ENCODE data around the gene EVI5L.
"Not testable (repeated sequence)": the region's sequence is repeated elsewhere in the genome, so short reads cannot be mapped to it uniquely, and the experiment has no call there.

EVI5L gene

GRCh38 chr19:7846155-7846646 is 16.2 kb downstream of the EVI5L start:
- no peak for DNase-seq (ENCODE audit: low spot score)

GRCh38 chr19:7847664-7848063 is 17.6 kb downstream of the EVI5L start:
- DNase-seq (ENCODE audit: low spot score), result no peak

- no peak for DNase-seq (ENCODE audit: low spot score)
These were observed 18.9 kb downstream of the EVI5L start for GRCh38 chr19:7848779-7849457.

GRCh38 chr19:7849631-7849999 is 19.6 kb downstream of the EVI5L start:
- no peak for DNase-seq (ENCODE audit: low spot score)

- DNase-seq (ENCODE audit: low spot score), result peak; percentile 14
These were observed 20.2 kb downstream of the EVI5L start for GRCh38 chr19:7850000-7850813.

- DNase-seq (ENCODE audit: low spot score), result no peak
These were observed 21.1 kb downstream of the EVI5L start for GRCh38 chr19:7850945-7851622.

GRCh38 chr19:7851623-7852500 is 21.8 kb downstream of the EVI5L start:
- DNase-seq (ENCODE audit: low spot score), result no peak

- peak; percentile 90 for DNase-seq (ENCODE audit: low spot score)
These were observed 23.1 kb downstream of the EVI5L start for GRCh38 chr19:7852851-7853769.

GRCh38 chr19:7853770-7854128 is 23.7 kb downstream of the EVI5L start:
- peak; percentile 16 for DNase-seq (ENCODE audit: low spot score)

GRCh38 chr19:7855426-7856108 is 25.5 kb downstream of the EVI5L start:
- no peak for DNase-seq (ENCODE audit: low spot score)

GRCh38 chr19:7856109-7856591 is 26.1 kb downstream of the EVI5L start:
- DNase-seq (ENCODE audit: low spot score), result no peak

GRCh38 chr19:7856679-7857663 is 27.0 kb downstream of the EVI5L start:
- DNase-seq (ENCODE audit: low spot score), result no peak

GRCh38 chr19:7857727-7858108 is 27.7 kb downstream of the EVI5L start:
- DNase-seq (ENCODE audit: low spot score), result no peak

GRCh38 chr19:7858109-7858770 is 28.2 kb downstream of the EVI5L start:
- no peak for DNase-seq (ENCODE audit: low spot score)

- DNase-seq (ENCODE audit: low spot score), result not testable (repeated sequence)
These were observed 29.1 kb downstream of the EVI5L start for GRCh38 chr19:7859087-7859486.

GRCh38 chr19:7859831-7860713 is 30.1 kb downstream of the EVI5L start:
- DNase-seq (ENCODE audit: low spot score), result no peak

All from kidney tubule cell (primary cell).